K562 (cell line): ENCODE measurements around the gene SNTG2. TPM values are rescaled to one million over a fixed set of nuclear protein-coding genes. Genes with fewer than 3 reads are reported as not detected.

Source experiments
- ATAC-seq: fragments of 200-7000 bp; cut with Tn5 transposase; 3 replicates; pipeline ENCODE4 v1.9.1; 2020; ENCODE audit warnings: moderate library complexity
- BruUV-seq: library from RNA; stranded (reverse); fragments of 400-500 nt; replicated peaks from 2 replicates; lab custom pipeline; 2021; lab: Mats Ljungman, UMichigan
- CTCF ChIA-PET: fragments of 300-600 bp; formaldehyde crosslinking; extraction: SDS; loops from one replicate; lab custom pipeline; 2021; ENCODE audit warnings: low intra/inter-chr PET ratio; lab: Yijun Ruan, JAX
- POLR2A ChIA-PET: fragments of 300-600, 350-650 bp; sonication (Branson Sonifier 250); formaldehyde crosslinking; extraction: SDS; loops from one replicate; lab custom pipeline; 2021; ENCODE audit warnings: antibody characterized with exemption, inconsistent platforms; lab: Yijun Ruan, JAX
- DNase-seq, 4 experiments: peaks; one replicate each; pipeline versions ENCODE4 v3.0.0 to v3.0.0-alpha.2; 2011 to 2018; ENCODE audit warnings: low spot score in 3 of 4, mixed read lengths in 3 of 4; ENCODE audit errors: extremely low read depth in 1 of 4
- FAIRE-seq: peaks from 2 replicates; lab custom pipeline; 2011; peaks lifted over from hg19 to GRCh38; lab: Jason Lieb, UNC
- H2AFZ ChIP-seq: 2 replicates; pipeline ENCODE4 v1.6.0; 2011; ENCODE audit warnings: low read depth, low read length, control low read depth, inconsistent platforms
- H3K27ac ChIP-seq: fragments of 200-600 bp; 3 replicates; pipeline ENCODE4 v1.8.0; 2011; ENCODE audit warnings: low read depth, mild to moderate bottlenecking, control low read depth, inconsistent platforms, low read length, moderate library complexity, mixed read lengths; ENCODE audit errors: extremely low read depth
- H3K27me3 ChIP-seq, 2 experiments: fragments of 300-600 bp in 1 of 2; 2 replicates in 1 of 2; 3 replicates in 1 of 2; pipeline versions ENCODE4 v1.6.0 to v1.8.0; 2011; ENCODE audit warnings: inconsistent platforms in 2 of 2, low read length in 2 of 2, mild to moderate bottlenecking in 1 of 2, mixed read lengths in 1 of 2, moderate library complexity in 1 of 2; ENCODE audit not compliant: control insufficient read depth in 2 of 2, insufficient read depth in 2 of 2
- H3K36me3 ChIP-seq: fragments of 300-600 bp; 3 replicates; pipeline ENCODE4 v1.8.0; 2011; ENCODE audit warnings: mild to moderate bottlenecking, low read length, inconsistent platforms; ENCODE audit not compliant: control insufficient read depth, insufficient read depth
- H3K4me1 ChIP-seq, 2 experiments: fragments of 200-600 bp in 1 of 2; replicated peaks in 1 of 2; 2 replicates in 1 of 2; 3 replicates in 1 of 2; pipeline versions ENCODE4 v1.5.1 to v1.8.0; 2011; ENCODE audit warnings: inconsistent platforms in 2 of 2, low read length in 2 of 2, mild to moderate bottlenecking in 1 of 2, mixed read lengths in 1 of 2, moderate library complexity in 1 of 2; ENCODE audit not compliant: control insufficient read depth in 2 of 2, insufficient read depth in 2 of 2
- H3K4me2 ChIP-seq: 2 replicates; pipeline ENCODE4 v1.6.1; 2011; ENCODE audit warnings: low read length, control low read depth, inconsistent platforms, mixed read lengths; ENCODE audit not compliant: insufficient read depth
- H3K4me3 ChIP-seq: fragments of 200-600 bp; sonication (generic), shearing (Covaris generic); 2 replicates; pipeline ENCODE4 v1.5.1; 2016; ENCODE audit warnings: control low read depth, inconsistent platforms
- H3K79me2 ChIP-seq: fragments of 200-600 bp; 3 replicates; pipeline ENCODE4 v1.8.0; 2011; ENCODE audit warnings: low read length, inconsistent platforms; ENCODE audit not compliant: control insufficient read depth, insufficient read depth
- H3K9ac ChIP-seq, 2 experiments: 2 replicates each; pipeline versions ENCODE4 v1.6.0 to v1.6.1; 2011; ENCODE audit warnings: low read depth in 2 of 2, low read length in 2 of 2, control low read depth in 1 of 2, inconsistent platforms in 1 of 2, mild to moderate bottlenecking in 1 of 2, mixed read lengths in 1 of 2; ENCODE audit not compliant: insufficient read depth in 1 of 2
- H3K9me1 ChIP-seq: one replicate; pipeline ENCODE4 v1.6.0; 2011; ENCODE audit warnings: inconsistent platforms, mild to moderate bottlenecking, low read length, moderate library complexity; ENCODE audit not compliant: control insufficient read depth, insufficient read depth
- H3K9me3 ChIP-seq: replicated peaks from 2 replicates; pipeline ENCODE4 v1.5.1; 2011; ENCODE audit warnings: low read depth, low read length, inconsistent platforms; ENCODE audit not compliant: control insufficient read depth, insufficient read depth
- H4K20me1 ChIP-seq: replicated peaks from 2 replicates; pipeline ENCODE4 v1.6.1; 2011; ENCODE audit warnings: low read length, inconsistent platforms, mixed read lengths; ENCODE audit not compliant: control insufficient read depth, insufficient read depth
- BRF2 ChIP-seq: IDR thresholded peaks from 3 replicates; pipeline ENCODE4 v1.6.1; 2011; ENCODE audit warnings: borderline replicate concordance, mild to moderate bottlenecking; ENCODE audit not compliant: insufficient read length, insufficient read depth
- HMG20B ChIP-seq: fragments of 250-450 bp; sonication (Bioruptor Pico); IDR thresholded peaks from 2 replicates; pipeline ENCODE4 v1.5.0; 2021; ENCODE audit warnings: mild to moderate bottlenecking
- LEF1 ChIP-seq: fragments of 450-650 bp; IDR thresholded peaks from 2 replicates; pipeline ENCODE4 v1.6.1; 2016; ENCODE audit warnings: mild to moderate bottlenecking
- PHB ChIP-seq: fragments of 250-450 bp; sonication (Bioruptor Pico); IDR thresholded peaks from 2 replicates; pipeline ENCODE4 v1.5.0; 2021
- SAP30 ChIP-seq: fragments of 200-600 bp; sonication (generic); IDR thresholded peaks from 2 replicates; pipeline ENCODE4 v1.6.1; 2012; ENCODE audit warnings: borderline replicate concordance, low read depth, mild to moderate bottlenecking, moderate library complexity, low read length, control low read depth, inconsistent platforms; ENCODE audit not compliant: insufficient read depth, poor library complexity, severe bottlenecking
- SPI1 ChIP-seq: IDR thresholded peaks from 2 replicates; pipeline ENCODE4 v1.6.1; 2011; ENCODE audit warnings: low read depth, low read length, control low read depth, borderline replicate concordance
- ZNF263 ChIP-seq: sonication (generic); formaldehyde crosslinking; IDR thresholded peaks from 2 replicates; pipeline ENCODE4 v1.8.0; 2022; ENCODE audit warnings: mild to moderate bottlenecking, missing genetic modification reagents, borderline replicate concordance
- ZNF280B ChIP-seq: fragments of 250-450 bp; sonication (Bioruptor Pico); IDR thresholded peaks from 2 replicates; pipeline ENCODE4 v1.5.1; 2021; ENCODE audit warnings: mild to moderate bottlenecking
- ZNF347 ChIP-seq: fragments of 450-650 bp; formaldehyde crosslinking; IDR thresholded peaks from 2 replicates; pipeline ENCODE4 v1.4.0; 2020; ENCODE audit warnings: low read depth, mild to moderate bottlenecking, moderate library complexity
- ZNF639 ChIP-seq, 2 experiments: fragments of 200-800 bp in 1 of 2; sonication (Bioruptor generic) in 1 of 2; sonication (generic) in 1 of 2; formaldehyde crosslinking in 1 of 2; IDR thresholded peaks in 1 of 2; conservative IDR thresholded peaks in 1 of 2; 2 replicates each; pipeline versions ENCODE4 v1.5.0 to v1.6.1; 2016 to 2020; ENCODE audit warnings: missing compliant biosample characterization in 1 of 2, missing genetic modification characterization in 1 of 2, missing genetic modification reagents in 1 of 2
- WGBS: fragments of 100-300 bp; shearing (Covaris generic); methylation state at CpG from one replicate; pipeline ENCODE4 v1.1.6; 2016; ENCODE audit warnings: low coverage, mixed read lengths; ENCODE audit not compliant: insufficient coverage; ENCODE audit errors: missing lambda C conversion rate; 5-methylcytosine and 5-hydroxymethylcytosine counted together
- in situ Hi-C: fragments of 300-500 bp; cut with MboI; formaldehyde crosslinking; loops from 4 replicates; pipeline ENCODE4 v1.15.0; 2018; ENCODE audit warnings: inconsistent platforms, mixed read lengths
- intact Hi-C: fragments of 100-400 bp; cut with micrococcal nuclease; formaldehyde crosslinking; loops from 2 replicates; pipeline ENCODE4 v1.14.2; 2022
- polyA plus RNA-seq, 8 experiments: library from polyadenylated mRNA; depleted of rRNA in 4 of 8; stranded (reverse) in 5 of 8; unstranded in 3 of 8; fragments of >200 nt; fragmentation: Nextera tagmentation in 2 of 8; fragmentation: Illumina TruSeq in 1 of 8; extraction: Ambion mirVana in 2 of 8; extraction: Trizol in 1 of 8; gene quantifications; 2 replicates each; pipeline versions ENCODE4 v1.2.1 to v1.2.3, GENCODE V29; 2011 to 2014; ENCODE audit warnings: inconsistent platforms in 1 of 8, missing spikeins in 1 of 8
- total RNA-seq, 7 experiments: library from RNA; depleted of rRNA in 6 of 7; stranded (reverse); fragments of >200 nt in 6 of 7; fragmentation: Illumina TruSeq in 2 of 7; extraction: Trizol in 2 of 7; gene quantifications; 2 replicates each; pipeline versions ENCODE4 v1.2.1 to v1.2.3, GENCODE V29; 2011 to 2021; ENCODE audit warnings: low replicate concordance in 1 of 7
- TF ChIP-seq, protein P1 (sequence below): sonication (generic); formaldehyde crosslinking; IDR thresholded peaks from 2 replicates; pipeline ENCODE4 v1.8.1; 2023; ENCODE audit warnings: mild to moderate bottlenecking, missing genetic modification reagents

SNTG2 gene
- total and polyA plus RNA-seq, 9 of the 15 experiments (the other 6 are each of a cell fraction or from before 2014, with no cell fraction given), result not detected

GRCh38 chr2:1192121-1192520, 241.5 kb downstream of the SNTG2 start (continued):
- TF ChIP-seq BRF2 (no peak), ZNF347 (no peak), SPI1 (no peak), SAP30 (no peak), ZNF639 (CRISPR knock-in tag; conservative IDR thresholded peaks at IDR 0.05 in 1 of 2, IDR thresholded peaks at IDR 0.05 in 1 of 2) (no peak)

DNA sequence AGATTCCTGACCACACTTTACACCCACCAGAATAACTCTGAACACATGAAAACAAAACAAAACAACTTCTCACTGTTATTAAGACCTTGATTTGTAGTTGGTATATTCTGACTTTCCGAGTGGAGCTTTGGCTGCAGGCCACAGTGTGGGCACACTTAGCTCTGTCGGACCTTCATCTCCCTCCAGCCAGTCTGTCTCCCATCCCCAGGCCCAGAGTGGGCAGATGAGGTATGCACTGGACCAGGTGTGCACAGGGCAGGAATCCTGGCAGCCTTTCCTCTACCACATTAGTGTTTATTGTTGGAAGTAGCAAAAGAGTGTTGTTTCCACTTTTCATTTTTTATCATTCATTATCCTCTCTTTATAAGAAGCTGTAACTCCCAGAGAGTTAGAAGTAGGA, 243.2 kb downstream of the SNTG2 start:
- ChIA-PET CTCF (no interaction called here), POLR2A (no interaction called here)
- FAIRE-seq (no peak), ATAC-seq (no peak), DNase-seq (no peak)
- no peaks in the 10 kb centered on the region for H3K9me1 ChIP-seq
- H3K27ac ChIP-seq, result no peak overlapping the region
- no peaks in the 10 kb centered on the region for H3K79me2 ChIP-seq
- H3K27me3 ChIP-seq, result no peaks in the 10 kb centered on the region
- in situ Hi-C loops, result no loop called here
- H3K9me3 ChIP-seq, result no peaks in the 10 kb centered on the region
- H3K9ac ChIP-seq, result no peak overlapping the region
- no peaks in the 10 kb centered on the region for H3K4me1 ChIP-seq
- H3K4me3 ChIP-seq, result no peak overlapping the region
- no peaks in the 10 kb centered on the region for H4K20me1 ChIP-seq
- H3K4me2 ChIP-seq, result no peak overlapping the region
- BruUV-seq, result no TSS peak
- H3K36me3 ChIP-seq, result no peaks in the 10 kb centered on the region
- no peak overlapping the region for H2AFZ ChIP-seq
- intact Hi-C loops, result no loop called here
- WGBS, result 8% methylated on average over 2 of the region's 2 CpGs
- no peak for TF ChIP-seq ZNF280B (CRISPR knock-in tag)
- TF ChIP-seq PHB (CRISPR knock-in tag), result no peak
- no peak for TF ChIP-seq ZNF263 (CRISPR knock-in tag)
- TF ChIP-seq LEF1, result no peak
- TF ChIP-seq HMG20B (CRISPR knock-in tag), result no peak
- TF ChIP-seq, protein P1, sequence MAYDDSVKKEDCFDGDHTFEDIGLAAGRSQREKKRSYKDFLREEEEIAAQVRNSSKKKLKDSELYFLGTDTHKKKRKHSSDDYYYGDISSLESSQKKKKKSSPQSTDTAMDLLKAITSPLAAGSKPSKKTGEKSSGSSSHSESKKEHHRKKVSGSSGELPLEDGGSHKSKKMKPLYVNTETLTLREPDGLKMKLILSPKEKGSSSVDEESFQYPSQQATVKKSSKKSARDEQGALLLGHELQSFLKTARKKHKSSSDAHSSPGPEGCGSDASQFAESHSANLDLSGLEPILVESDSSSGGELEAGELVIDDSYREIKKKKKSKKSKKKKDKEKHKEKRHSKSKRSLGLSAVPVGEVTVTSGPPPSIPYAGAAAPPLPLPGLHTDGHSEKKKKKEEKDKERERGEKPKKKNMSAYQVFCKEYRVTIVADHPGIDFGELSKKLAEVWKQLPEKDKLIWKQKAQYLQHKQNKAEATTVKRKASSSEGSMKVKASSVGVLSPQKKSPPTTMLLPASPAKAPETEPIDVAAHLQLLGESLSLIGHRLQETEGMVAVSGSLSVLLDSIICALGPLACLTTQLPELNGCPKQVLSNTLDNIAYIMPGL (CRISPR knock-in tag), result no peak
